GM12864 (cell line): ENCODE results near the gene MET.
"Not testable (repeated sequence)": the region's sequence is repeated elsewhere in the genome, so short reads cannot be mapped to it uniquely, and the experiment has no call there.

ENCODE experiments used
- DNase-seq: peaks from one replicate; pipeline ENCODE4 v3.0.0-alpha.2; 2011; ENCODE audit warnings: low read depth
- H3K4me3 ChIP-seq: 2 replicates; pipeline ENCODE4 v1.5.1; 2011; ENCODE audit warnings: mild to moderate bottlenecking, low read depth, low read length, control low read depth
- TF ChIP-seq, protein P1 (sequence below): IDR thresholded peaks from 2 replicates; pipeline ENCODE4 v1.5.1; 2011; ENCODE audit warnings: low read depth, mild to moderate bottlenecking, moderate library complexity, low read length, control low read depth, inconsistent platforms; ENCODE audit errors: missing control alignments

MET gene

DNA sequence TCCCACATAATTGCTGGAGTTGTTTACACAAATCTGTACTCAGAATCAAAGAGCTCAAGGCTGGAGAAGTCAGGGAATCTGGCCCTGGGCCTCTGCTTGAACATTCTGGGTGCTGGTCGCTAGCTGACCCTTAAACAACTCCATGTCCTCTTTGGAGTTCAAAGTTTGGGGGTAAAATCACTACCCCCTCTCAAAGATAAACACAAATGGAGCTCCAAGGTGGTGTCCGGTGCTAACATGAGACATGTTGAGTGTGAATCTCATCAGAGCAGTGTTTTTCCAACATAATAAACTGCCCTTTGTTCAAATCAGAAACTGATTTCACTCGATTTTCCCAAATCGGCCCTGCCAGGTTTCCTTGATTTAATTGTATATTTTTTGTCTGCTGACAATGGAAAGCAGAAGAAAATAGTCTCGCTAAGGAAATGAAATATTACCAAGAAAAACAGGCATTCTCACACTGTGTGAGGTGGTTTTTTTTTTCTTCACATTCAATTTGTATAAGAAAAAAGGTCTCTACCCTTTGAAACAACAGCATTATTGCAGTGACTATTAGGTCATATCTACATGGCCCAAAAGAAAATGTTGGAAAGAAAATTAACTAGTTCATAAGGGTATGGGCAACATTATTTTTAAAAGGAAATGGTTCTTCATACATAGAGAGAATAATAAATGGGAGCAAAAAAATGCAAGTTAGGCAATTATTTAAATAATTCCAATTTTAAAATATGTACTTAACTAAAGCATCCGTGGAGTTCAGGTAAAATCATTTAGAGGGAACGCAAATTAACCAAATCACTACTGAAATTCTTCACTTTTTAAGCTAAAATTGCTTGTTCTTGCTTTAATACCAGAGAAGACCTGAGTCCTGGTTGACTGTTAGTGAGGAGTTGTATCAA, 134.3 kb downstream of the MET start:
- DNase-seq = no peak
- H3K4me3 ChIP-seq = no peak overlapping the region

GRCh38 chr7:116807011-116807560, 135.1 kb downstream of the MET start:
- TF ChIP-seq, protein P1, sequence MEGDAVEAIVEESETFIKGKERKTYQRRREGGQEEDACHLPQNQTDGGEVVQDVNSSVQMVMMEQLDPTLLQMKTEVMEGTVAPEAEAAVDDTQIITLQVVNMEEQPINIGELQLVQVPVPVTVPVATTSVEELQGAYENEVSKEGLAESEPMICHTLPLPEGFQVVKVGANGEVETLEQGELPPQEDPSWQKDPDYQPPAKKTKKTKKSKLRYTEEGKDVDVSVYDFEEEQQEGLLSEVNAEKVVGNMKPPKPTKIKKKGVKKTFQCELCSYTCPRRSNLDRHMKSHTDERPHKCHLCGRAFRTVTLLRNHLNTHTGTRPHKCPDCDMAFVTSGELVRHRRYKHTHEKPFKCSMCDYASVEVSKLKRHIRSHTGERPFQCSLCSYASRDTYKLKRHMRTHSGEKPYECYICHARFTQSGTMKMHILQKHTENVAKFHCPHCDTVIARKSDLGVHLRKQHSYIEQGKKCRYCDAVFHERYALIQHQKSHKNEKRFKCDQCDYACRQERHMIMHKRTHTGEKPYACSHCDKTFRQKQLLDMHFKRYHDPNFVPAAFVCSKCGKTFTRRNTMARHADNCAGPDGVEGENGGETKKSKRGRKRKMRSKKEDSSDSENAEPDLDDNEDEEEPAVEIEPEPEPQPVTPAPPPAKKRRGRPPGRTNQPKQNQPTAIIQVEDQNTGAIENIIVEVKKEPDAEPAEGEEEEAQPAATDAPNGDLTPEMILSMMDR = no peak
- no peak for DNase-seq
- H3K4me3 ChIP-seq = no peak overlapping the region

More for the DNA sequence above, 134.3 kb downstream of the MET start:
- TF ChIP-seq, protein P1 = no peak

DNA sequence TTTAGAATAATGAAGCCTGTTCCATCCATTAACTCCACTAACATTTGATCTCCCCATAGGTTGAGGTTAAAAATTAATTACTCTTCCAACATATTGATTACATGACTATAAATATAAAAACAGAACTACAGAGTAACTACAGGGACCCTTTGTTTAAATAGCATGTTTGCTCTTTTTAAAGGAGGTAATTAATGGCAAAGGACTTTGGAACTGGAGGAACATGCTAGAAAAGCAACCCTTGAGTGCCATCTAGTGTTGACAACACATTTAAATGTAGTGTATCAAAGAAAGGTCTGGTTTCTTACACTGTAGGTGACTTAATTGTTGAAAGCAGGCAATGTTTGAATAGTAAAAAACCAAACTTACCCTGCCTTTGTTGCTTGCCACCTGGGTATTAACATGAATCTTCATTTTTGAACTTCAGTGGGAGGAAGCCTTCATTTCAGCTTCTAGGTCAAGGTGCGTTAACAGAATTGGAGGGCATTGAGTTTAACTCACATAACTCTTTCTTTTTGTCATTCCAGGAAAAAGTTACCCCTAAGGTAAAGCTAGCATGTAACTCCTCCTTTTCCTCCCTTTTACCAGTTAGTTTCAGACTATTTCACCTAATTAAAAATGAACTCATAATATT, 137.8 kb downstream of the MET start:
- peak; percentile 18 for DNase-seq
- no peak overlapping the region for H3K4me3 ChIP-seq
- TF ChIP-seq, protein P1 = peak; percentile 36

GRCh38 chr7:116810267-116811116, 138.5 kb downstream of the MET start:
- H3K4me3 ChIP-seq = no peak overlapping the region
- TF ChIP-seq, protein P1 = no peak

GRCh38 chr7:116811768-116812167, 139.8 kb downstream of the MET start:
- H3K4me3 ChIP-seq = no peak overlapping the region
- DNase-seq = no peak
- TF ChIP-seq, protein P1 = no peak

More at GRCh38 chr7:116810267-116811116, 138.5 kb downstream of the MET start:
- no peak for DNase-seq

DNA sequence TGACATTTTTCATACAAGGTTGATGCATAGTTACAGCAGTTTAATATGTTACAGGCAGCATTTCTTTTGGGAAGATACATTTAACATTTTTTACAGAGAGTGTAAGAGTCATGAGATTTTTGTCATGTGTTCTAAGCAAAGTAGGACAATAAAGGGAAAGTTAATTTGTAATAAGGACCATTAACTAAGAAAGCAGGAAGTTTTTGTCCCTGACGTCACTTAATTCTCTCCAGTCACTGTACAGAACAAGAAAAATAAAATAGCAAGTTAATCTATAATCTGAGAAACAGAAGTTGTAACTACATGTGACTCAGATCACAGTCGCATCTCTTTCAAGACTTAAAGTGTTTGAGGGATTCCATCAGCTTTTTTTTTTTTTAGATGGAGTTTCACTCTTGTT, 140.9 kb downstream of the MET start:
- H3K4me3 ChIP-seq = no peak overlapping the region
- no peak for DNase-seq
- TF ChIP-seq, protein P1 = no peak

DNA sequence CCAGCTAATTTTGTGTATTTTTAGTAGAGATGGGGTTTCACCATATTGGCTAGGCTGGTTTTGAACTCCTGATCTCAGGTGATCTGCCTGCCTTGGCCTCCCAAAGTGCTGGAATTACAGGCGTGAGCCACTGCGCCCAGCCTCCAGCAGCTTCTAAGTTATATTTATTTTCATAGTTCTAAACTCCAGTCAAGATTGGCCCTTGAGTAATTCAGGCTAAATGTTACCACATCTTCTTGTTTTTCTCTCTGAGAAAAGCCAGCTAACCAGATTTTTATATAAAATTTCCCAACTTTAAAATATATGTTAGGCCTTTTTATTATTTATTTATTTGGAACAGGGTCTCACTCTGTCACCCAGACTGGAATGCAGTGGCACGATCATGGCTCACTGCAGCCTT, 141.4 kb downstream of the MET start:
- not testable (repeated sequence) for DNase-seq, H3K4me3 ChIP-seq
